Skeletal muscle cell (primary cell): Measurements from ENCODE around the gene SMIM1.
A peak's percentile ranks its signal among the peaks of the same experiment; 100 is the strongest.

ENCODE experiments used
- DNase-seq: peaks from one replicate; pipeline ENCODE4 v3.0.0-alpha.2; 2010; ENCODE audit warnings: low read depth
- H3K4me3 ChIP-seq: 2 replicates; pipeline ENCODE4 v1.5.1; 2011; ENCODE audit warnings: low read depth, mild to moderate bottlenecking, control low read depth, low read length, moderate library complexity

The SMIM1 gene

GRCh38 chr1:3750741-3751140 is 21.8 kb upstream of the SMIM1 start:
- no peak for DNase-seq
- no peak overlapping the region for H3K4me3 ChIP-seq

GRCh38 chr1:3752400-3752945 is 20.1 kb upstream of the SMIM1 start, which contains the start of gene CCDC27:
TSS of gene CCDC27 (plus strand) at chr1:3752450. CDS start at chr1:3752482, 32 bp downstream.
- H3K4me3 ChIP-seq = no peak within 1 kb of the TSS
- no peak for DNase-seq

GRCh38 chr1:3753656-3754454 is 18.7 kb upstream of the SMIM1 start:
- DNase-seq = no peak
- H3K4me3 ChIP-seq = no peak overlapping the region

GRCh38 chr1:3756394-3756793 is 16.2 kb upstream of the SMIM1 start:
- no peak for DNase-seq
- H3K4me3 ChIP-seq = no peak overlapping the region

GRCh38 chr1:3759164-3759563 is 13.4 kb upstream of the SMIM1 start:
- no peak overlapping the region for H3K4me3 ChIP-seq
- DNase-seq = no peak

- DNase-seq = no peak
- no peak overlapping the region for H3K4me3 ChIP-seq
Measured at GRCh38 chr1:3759796-3760195, 12.8 kb upstream of the SMIM1 start.

GRCh38 chr1:3761296-3762010 is 11.1 kb upstream of the SMIM1 start:
- DNase-seq = no peak
- H3K4me3 ChIP-seq = no peak overlapping the region

GRCh38 chr1:3762151-3762872 is 10.2 kb upstream of the SMIM1 start:
- no peak for DNase-seq
- no peak overlapping the region for H3K4me3 ChIP-seq

- DNase-seq = no peak
- no peak overlapping the region for H3K4me3 ChIP-seq
Measured at GRCh38 chr1:3762873-3763228, 9.7 kb upstream of the SMIM1 start.

- DNase-seq = no peak
- no peak overlapping the region for H3K4me3 ChIP-seq
Measured at GRCh38 chr1:3763351-3764125, 9.0 kb upstream of the SMIM1 start.

GRCh38 chr1:3767328-3767925 is 5.1 kb upstream of the SMIM1 start:
- H3K4me3 ChIP-seq = no peak overlapping the region
- DNase-seq = no peak

- DNase-seq = no peak
Measured at GRCh38 chr1:3768811-3769390, 3.6 kb upstream of the SMIM1 start.

GRCh38 chr1:3770047-3770765 is 2.3 kb upstream of the SMIM1 start:
- H3K4me3 ChIP-seq = no peak overlapping the region
- no peak for DNase-seq

More at GRCh38 chr1:3768811-3769390, 3.6 kb upstream of the SMIM1 start:
- H3K4me3 ChIP-seq = no peak overlapping the region

GRCh38 chr1:3771108-3772026 is 1.2 kb upstream of the SMIM1 start:
- peak overlapping the region; percentile 67 for H3K4me3 ChIP-seq
- no peak for DNase-seq

- peak; percentile 26 for DNase-seq
- peak overlapping the region; percentile 67 for H3K4me3 ChIP-seq
Measured at GRCh38 chr1:3772027-3772714, 378 bp upstream of the SMIM1 start.

GRCh38 chr1:3773572-3774275 is 1.2 kb downstream of the SMIM1 start:
- H3K4me3 ChIP-seq = no peak overlapping the region
- DNase-seq = no peak
